SK-N-SH (cell line): Measurements from ENCODE around the gene ARAP2. TPM values are rescaled to one million over a fixed set of nuclear protein-coding genes. Genes with fewer than 3 reads are reported as not detected.

Experiments used
- CTCF ChIA-PET: fragments of 300-600, 350-600 bp; formaldehyde crosslinking; extraction: SDS; loops from one replicate; lab custom pipeline; 2021; lab: Yijun Ruan, JAX
- POLR2A ChIA-PET: fragments of 350-600 bp; sonication (Branson Sonifier 250); formaldehyde crosslinking; extraction: SDS; loops from one replicate; lab custom pipeline; 2020; ENCODE audit warnings: antibody characterized with exemption, inconsistent platforms; lab: Yijun Ruan, JAX
- DNase-seq: peaks from one replicate; pipeline ENCODE4 v3.0.0; 2012
- H2AFZ ChIP-seq: fragments of 200-600 bp; sonication (generic); 2 replicates; pipeline ENCODE4 v1.8.1; 2016; ENCODE audit warnings: antibody characterized with exemption, mild to moderate bottlenecking, low read depth
- H3F3A ChIP-seq: fragments of 200-600 bp; sonication (generic); replicated peaks from 2 replicates; pipeline ENCODE3; 2016; ENCODE audit warnings: antibody characterized with exemption, mild to moderate bottlenecking; ENCODE audit not compliant: insufficient read depth
- H3K27ac ChIP-seq, 2 experiments: fragments of 200-500 bp in 1 of 2; fragments of 200-600 bp in 1 of 2; sonication (Bioruptor generic) in 1 of 2; sonication (generic), shearing (Covaris generic) in 1 of 2; 2 replicates each; pipeline versions ENCODE4 v1.5.1 to v1.6.1; 2014 to 2016; ENCODE audit warnings: low read depth in 2 of 2, inconsistent platforms in 1 of 2, low read length in 1 of 2, mild to moderate bottlenecking in 1 of 2, mixed read lengths in 1 of 2
- H3K27me3 ChIP-seq: fragments of 200-600 bp; sonication (generic), shearing (Covaris generic); 2 replicates; pipeline ENCODE4 v1.6.1; 2016; ENCODE audit warnings: mixed run types; ENCODE audit not compliant: insufficient read depth
- H3K36me3 ChIP-seq, 2 experiments: fragments of 200-500 bp in 1 of 2; fragments of 200-600 bp in 1 of 2; sonication (Bioruptor generic) in 1 of 2; sonication (generic) in 1 of 2; replicated peaks in 1 of 2; 2 replicates each; pipeline versions ENCODE3 to v1.5.1; 2014 to 2016; ENCODE audit warnings: low read length in 1 of 2, mild to moderate bottlenecking in 1 of 2; ENCODE audit not compliant: insufficient read depth in 2 of 2, control insufficient read depth in 1 of 2
- H3K4me1 ChIP-seq, 2 experiments: fragments of 200-500 bp in 1 of 2; fragments of 200-600 bp in 1 of 2; sonication (Bioruptor generic) in 1 of 2; sonication (generic), shearing (Covaris generic) in 1 of 2; 2 replicates each; pipeline versions ENCODE4 v1.5.1 to v1.6.1; 2014 to 2016; ENCODE audit warnings: low read depth in 1 of 2, low read length in 1 of 2, mixed run types in 1 of 2; ENCODE audit not compliant: insufficient read depth in 2 of 2, control insufficient read depth in 1 of 2
- H3K4me2 ChIP-seq: fragments of 200-600 bp; sonication (generic), shearing (Covaris generic); 2 replicates; pipeline ENCODE4 v1.6.1; 2017; ENCODE audit warnings: mixed run types
- H3K4me3 ChIP-seq, 2 experiments: fragments of 200-500 bp in 1 of 2; fragments of 200-600 bp in 1 of 2; sonication (Bioruptor generic) in 1 of 2; sonication (generic), shearing (Covaris generic) in 1 of 2; 2 replicates each; pipeline versions ENCODE4 v1.5.1 to v1.8.1; 2014 to 2016; ENCODE audit warnings: low read depth in 2 of 2, inconsistent platforms in 1 of 2, low read length in 1 of 2, mild to moderate bottlenecking in 1 of 2, mixed read lengths in 1 of 2, moderate library complexity in 1 of 2
- H3K79me2 ChIP-seq: fragments of 200-600 bp; sonication (generic); 2 replicates; pipeline ENCODE4 v1.8.1; 2017; ENCODE audit warnings: mild to moderate bottlenecking; ENCODE audit not compliant: insufficient read depth
- H3K9ac ChIP-seq: fragments of 200-600 bp; sonication (generic); 2 replicates; pipeline ENCODE4 v1.6.1; 2017; ENCODE audit warnings: mixed run types
- H3K9me2 ChIP-seq: fragments of 200-600 bp; sonication (generic); 2 replicates; pipeline ENCODE4 v1.6.1; 2017; ENCODE audit warnings: mixed run types
- H3K9me3 ChIP-seq: fragments of 200-600 bp; sonication (generic); 2 replicates; pipeline ENCODE4 v1.6.1; 2017; ENCODE audit warnings: mixed run types, mild to moderate bottlenecking, moderate library complexity
- H4K20me1 ChIP-seq: fragments of 200-600 bp; sonication (generic); 2 replicates; pipeline ENCODE4 v1.6.1; 2017; ENCODE audit warnings: mild to moderate bottlenecking, mixed run types; ENCODE audit not compliant: insufficient read depth
- EZH2phosphoT487 ChIP-seq: fragments of 200-600 bp; sonication (generic); IDR thresholded peaks from 2 replicates; pipeline ENCODE4 v1.6.1; 2017; ENCODE audit warnings: low read depth, mixed run types, mild to moderate bottlenecking, antibody characterized with exemption, moderate library complexity, borderline replicate concordance
- GATA2 ChIP-seq: sonication (generic); formaldehyde crosslinking; IDR thresholded peaks from 2 replicates; pipeline ENCODE4 v1.5.0; 2020; ENCODE audit warnings: mild to moderate bottlenecking, missing genetic modification reagents
- PBX3 ChIP-seq: IDR thresholded peaks from 2 replicates; pipeline ENCODE4; 2012
- POLR2AphosphoS5 ChIP-seq: IDR thresholded peaks from 2 replicates; pipeline ENCODE4 v1.6.1; 2012; ENCODE audit warnings: low read depth, low read length
- SIN3A ChIP-seq: IDR thresholded peaks from 2 replicates; pipeline ENCODE4 v1.6.1; 2012; ENCODE audit warnings: low read depth, mild to moderate bottlenecking, low read length, moderate library complexity, borderline replicate concordance
- TAF1 ChIP-seq: IDR thresholded peaks from 2 replicates; pipeline ENCODE4 v1.6.1; 2012; ENCODE audit warnings: low read depth, mild to moderate bottlenecking, low read length, moderate library complexity, borderline replicate concordance
- USF2 ChIP-seq: fragments of 150-350 bp; IDR thresholded peaks from 2 replicates; pipeline ENCODE4 v1.6.1; 2017; ENCODE audit warnings: antibody characterized with exemption, low read length, low read depth, borderline replicate concordance
- ZBTB33 ChIP-seq: IDR thresholded peaks from 2 replicates; pipeline ENCODE4 v1.4.0; 2012; ENCODE audit warnings: low read depth, borderline replicate concordance
- WGBS: methylation state at CpG from one replicate; pipeline ENCODE4 v1.1.6; 2017; ENCODE audit warnings: low lambda C conversion rate; 5-methylcytosine and 5-hydroxymethylcytosine counted together
- polyA plus RNA-seq, 3 experiments: library from polyadenylated mRNA; depleted of rRNA; stranded (reverse); fragments of >200 nt; gene quantifications; 2 replicates each; pipeline ENCODE4 v1.2.3, GENCODE V29; 2012

ARAP2 gene
- polyA plus RNA-seq, 1 of the 3 experiments (the other 2 are of a cell fraction), result not detected

GRCh38 chr4:36173905-36174304 lies 70.4 kb downstream of the ARAP2 start:
- H3K4me2 ChIP-seq, result no peak overlapping the region
- no peaks in the 10 kb centered on the region for H3K79me2 ChIP-seq
- H3K36me3 ChIP-seq, result no peaks in the 10 kb centered on the region
- no peak for TF ChIP-seq POLR2AphosphoS5
- no peak for TF ChIP-seq EZH2phosphoT487
- TF ChIP-seq TAF1, result no peak
- no peak for TF ChIP-seq PBX3
- TF ChIP-seq SIN3A, result no peak
- no peak for DNase-seq
- H3K9me3 ChIP-seq, result no peaks in the 10 kb centered on the region
- H2AFZ ChIP-seq, result no peak overlapping the region
- H3K27ac ChIP-seq, result no peak overlapping the region
- H3K9ac ChIP-seq, result no peak overlapping the region
- H3K4me3 ChIP-seq, result no peak overlapping the region
- no peaks in the 10 kb centered on the region for H3K9me2 ChIP-seq
- ChIA-PET CTCF (no interaction called here), POLR2A (no interaction called here)
- no peaks in the 10 kb centered on the region for H4K20me1 ChIP-seq
- no peaks in the 10 kb centered on the region for H3K4me1 ChIP-seq
- H3F3A ChIP-seq, result no peaks in the 10 kb centered on the region
- no peaks in the 10 kb centered on the region; the same call in 1 of the 2 replicates for H3K27me3 ChIP-seq

GRCh38 chr4:36172656-36173055 lies 71.7 kb downstream of the ARAP2 start:
- Histone ChIP-seq H3K4me1 (no peaks in the 10 kb centered on the region), H3K27me3 (no peaks in the 10 kb centered on the region; the same call in 1 of the 2 replicates), H3K9me2 (no peaks in the 10 kb centered on the region), H3K79me2 (no peaks in the 10 kb centered on the region), H2AFZ (no peak overlapping the region), H3K4me3 (no peak overlapping the region), H3F3A (no peaks in the 10 kb centered on the region), H3K36me3 (no peaks in the 10 kb centered on the region), H3K9me3 (no peaks in the 10 kb centered on the region), H3K9ac (no peak overlapping the region), H3K27ac (no peak overlapping the region), H3K4me2 (no peak overlapping the region), H4K20me1 (no peaks in the 10 kb centered on the region)
- TF ChIP-seq ZBTB33, result no peak
- no peak for TF ChIP-seq USF2
- no peak for TF ChIP-seq GATA2 (CRISPR knock-in tag)
- no peak for DNase-seq
- 8% methylated on average over 2 of the region's 2 CpGs for WGBS
- CTCF ChIA-PET, result no interaction called here
- POLR2A ChIA-PET, result no interaction called here
